Endothelial cell of umbilical vein (primary cell): ENCODE measurements around the gene DDX24. TPM values are rescaled to one million over a fixed set of nuclear protein-coding genes. Genes with fewer than 3 reads are reported as not detected.

Experiments used
- BruUV-seq: library from RNA; stranded (reverse); fragments of 400-500 nt; replicated peaks from 2 replicates; lab custom pipeline; 2021; lab: Mats Ljungman, UMichigan
- CTCF ChIA-PET: fragments of 300-600, 350-600 bp; sonication (Branson Sonifier 250); formaldehyde crosslinking; loops from one replicate; lab custom pipeline; 2021; ENCODE audit warnings: antibody characterized with exemption, inconsistent platforms; lab: Charles Lee
- POLR2A ChIA-PET: fragments of 300-600, 350-600 bp; sonication (Branson Sonifier 250); formaldehyde crosslinking; loops from one replicate; lab custom pipeline; 2021; ENCODE audit warnings: antibody characterized with exemption, inconsistent platforms; lab: Charles Lee
- DNase-seq: peaks from one replicate; pipeline ENCODE4 v3.0.0-alpha.2; 2011; ENCODE audit warnings: low read depth, low spot score
- FAIRE-seq: peaks from 2 replicates; lab custom pipeline; 2011; peaks lifted over from hg19 to GRCh38; lab: Jason Lieb, UNC
- H2AFZ ChIP-seq: 2 replicates; pipeline ENCODE4 v1.6.0; 2012; ENCODE audit warnings: low read depth, low read length, control low read depth, inconsistent platforms
- H3K27ac ChIP-seq: 2 replicates; pipeline ENCODE4 v1.5.1; 2011; ENCODE audit warnings: low read depth, mild to moderate bottlenecking, control low read depth, low read length, moderate library complexity; ENCODE audit not compliant: insufficient read depth
- H3K27me3 ChIP-seq, 2 experiments: 2 replicates each; pipeline versions ENCODE4 v1.6.0 to v1.6.1; 2011; ENCODE audit warnings: low read length in 2 of 2, mixed read lengths in 1 of 2; ENCODE audit not compliant: control insufficient read depth in 2 of 2, insufficient read depth in 2 of 2
- H3K36me3 ChIP-seq, 2 experiments: 2 replicates in 1 of 2; 3 replicates in 1 of 2; pipeline ENCODE4 v1.5.1; 2011; ENCODE audit warnings: low read length in 2 of 2, mild to moderate bottlenecking in 1 of 2, moderate library complexity in 1 of 2; ENCODE audit not compliant: control insufficient read depth in 2 of 2, insufficient read depth in 2 of 2; ENCODE audit errors: extremely low read depth in 1 of 2
- H3K4me1 ChIP-seq: 3 replicates; pipeline ENCODE4 v1.5.1; 2011; ENCODE audit warnings: mild to moderate bottlenecking, low read length; ENCODE audit not compliant: control insufficient read depth, insufficient read depth; ENCODE audit errors: extremely low read depth
- H3K4me2 ChIP-seq: 2 replicates; pipeline ENCODE4 v1.6.1; 2011; ENCODE audit warnings: low read length, control low read depth, mixed read lengths; ENCODE audit not compliant: insufficient read depth
- H3K4me3 ChIP-seq, 3 experiments: fragments of 200-600 bp in 1 of 3; sonication (generic), shearing (Covaris generic) in 1 of 3; replicated peaks in 1 of 3; 2 replicates each; pipeline ENCODE4 v1.5.1; 2011 to 2016; ENCODE audit warnings: control low read depth in 3 of 3, low read length in 3 of 3, mild to moderate bottlenecking in 2 of 3, inconsistent platforms in 1 of 3, low read depth in 1 of 3, moderate library complexity in 1 of 3; ENCODE audit not compliant: insufficient read depth in 1 of 3
- H3K79me2 ChIP-seq: 2 replicates; pipeline ENCODE4 v1.6.0; 2012; ENCODE audit warnings: low read length, inconsistent platforms; ENCODE audit not compliant: control insufficient read depth, insufficient read depth
- H3K9ac ChIP-seq: replicated peaks from 2 replicates; pipeline ENCODE3; 2011; ENCODE audit warnings: low read length, control low read depth; ENCODE audit not compliant: insufficient read depth; ENCODE audit errors: extremely low read depth
- H3K9me1 ChIP-seq: replicated peaks from 3 replicates; pipeline ENCODE4 v1.6.0; 2011; ENCODE audit warnings: mild to moderate bottlenecking, low read length; ENCODE audit not compliant: control insufficient read depth, insufficient read depth; ENCODE audit errors: extremely low read depth
- H3K9me3 ChIP-seq: replicated peaks from 2 replicates; pipeline ENCODE4 v1.5.1; 2012; ENCODE audit warnings: low read length, inconsistent platforms; ENCODE audit not compliant: control insufficient read depth, insufficient read depth
- H4K20me1 ChIP-seq: replicated peaks from 2 replicates; pipeline ENCODE3; 2011; ENCODE audit warnings: mild to moderate bottlenecking, low read length; ENCODE audit not compliant: control insufficient read depth, insufficient read depth; ENCODE audit errors: extremely low read depth
- EZH2 ChIP-seq: IDR thresholded peaks from 2 replicates; pipeline ENCODE4 v1.6.1; 2012; ENCODE audit warnings: borderline replicate concordance, low read depth, mild to moderate bottlenecking, moderate library complexity, low read length, inconsistent platforms; ENCODE audit not compliant: severe bottlenecking
- FOS ChIP-seq: IDR thresholded peaks from 2 replicates; pipeline ENCODE4 v1.6.1; 2011; ENCODE audit warnings: mild to moderate bottlenecking, low read length, moderate library complexity, borderline replicate concordance; ENCODE audit not compliant: insufficient read depth
- GATA2 ChIP-seq: IDR thresholded peaks from 2 replicates; pipeline ENCODE4 v1.7.0; 2011; ENCODE audit warnings: low read depth, mild to moderate bottlenecking, moderate library complexity, mixed read lengths, low read length; ENCODE audit not compliant: insufficient read length, insufficient read depth
- JUN ChIP-seq: IDR thresholded peaks from 2 replicates; pipeline ENCODE4 v1.6.1; 2011; ENCODE audit warnings: borderline replicate concordance, low read depth; ENCODE audit not compliant: insufficient read length, insufficient read depth
- MYC ChIP-seq: IDR thresholded peaks from one replicate; pipeline ENCODE4 v1.6.1; 2011; ENCODE audit warnings: mild to moderate bottlenecking, low read depth, low read length
- POLR2A ChIP-seq: IDR thresholded peaks from 2 replicates; pipeline ENCODE4 v1.6.1; 2012; ENCODE audit warnings: low read depth, mild to moderate bottlenecking, control low read depth, low read length
- POLR2AphosphoS5 ChIP-seq: IDR thresholded peaks from 2 replicates; pipeline ENCODE4 v1.6.1; 2012; ENCODE audit warnings: low read depth, mild to moderate bottlenecking, control low read depth, low read length, moderate library complexity; ENCODE audit not compliant: insufficient read depth
- dilution Hi-C: fragments of 300-500 bp; cut with MboI; formaldehyde crosslinking; loops from one replicate; pipeline ENCODE4 v1.15.0; 2019; ENCODE audit warnings: low sequenced_read_pairs; ENCODE audit not compliant: extremely low pct_ligation_motif_present
- intact Hi-C: fragments of 100-400 bp; cut with micrococcal nuclease; formaldehyde crosslinking; loops from one replicate; pipeline ENCODE4 v1.10.0; 2022
- polyA plus RNA-seq, 4 experiments: library from polyadenylated mRNA; depleted of rRNA in 3 of 4; stranded (reverse) in 3 of 4; unstranded in 1 of 4; fragments of >200 nt; gene quantifications; 2 replicates each; pipeline versions ENCODE4 v1.2.1 to v1.2.3, GENCODE V29; 2011 to 2012; ENCODE audit warnings: missing spikeins in 1 of 4
- total RNA-seq: library from RNA; stranded (reverse); gene quantifications from 2 replicates; pipeline ENCODE4 v1.2.3, GENCODE V29; 2021
- TF ChIP-seq, protein P1 (sequence below): IDR thresholded peaks from 2 replicates; pipeline ENCODE4 v1.6.1; 2011; ENCODE audit not compliant: insufficient read depth, insufficient read length
- TF ChIP-seq, protein P2 (sequence below), 2 donors: IDR thresholded peaks; 1 replicate in 1 of 2; 2 replicates in 1 of 2; pipeline ENCODE4 v1.5.1; 2011; ENCODE audit warnings: low read length in 2 of 2, mild to moderate bottlenecking in 2 of 2, moderate library complexity in 2 of 2, control low read depth in 1 of 2, inconsistent platforms in 1 of 2, low read depth in 1 of 2; ENCODE audit not compliant: insufficient read depth in 1 of 2; ENCODE audit errors: extremely low read depth in 1 of 2

The DDX24 gene
- total and polyA plus RNA-seq, 2 donors (not counting 3 experiments of a cell fraction or from before 2014, with no cell fraction given): 88.3 to 141 TPM

DNA sequence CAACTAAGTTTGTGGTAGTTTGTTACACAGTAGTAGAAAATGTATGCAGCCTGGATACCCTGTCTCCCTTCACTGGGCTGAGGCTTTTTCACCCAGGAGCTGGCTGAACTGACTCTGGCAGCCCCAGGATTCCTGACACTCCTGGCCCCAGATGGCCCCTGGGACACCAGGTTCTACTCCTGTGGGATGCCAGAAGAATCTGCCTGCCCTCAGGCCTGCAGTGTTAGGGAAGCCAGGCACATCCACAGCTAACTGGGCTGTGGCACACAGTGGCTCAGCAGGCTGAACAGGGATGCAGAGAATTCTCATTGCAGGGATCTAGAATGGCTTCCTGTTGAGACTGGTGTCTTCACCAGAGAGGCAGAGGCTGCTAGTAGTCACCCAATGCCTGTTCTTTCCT lies 38.1 kb upstream of the DDX24 start:
- Histone ChIP-seq H3K4me1 (peaks cover 4% of the 10 kb centered on the region), H3K79me2 (no peaks in the 10 kb centered on the region), H2AFZ (no peak overlapping the region), H3K4me3 (no peak overlapping the region), H3K4me2 (no peak overlapping the region), H3K9me3 (no peaks in the 10 kb centered on the region), H4K20me1 (no peaks in the 10 kb centered on the region), H3K9me1 (no peaks in the 10 kb centered on the region), H3K27me3 (no peaks in the 10 kb centered on the region), H3K27ac (no peak overlapping the region), H3K36me3 (no peaks in the 10 kb centered on the region), H3K9ac (no peak overlapping the region)
- no TSS peak for BruUV-seq
- intact Hi-C loops: loop anchor here (10.0 kb wide), 1 partner anchor 1064 kb away; no protein-coding TSS in a partner anchor
- POLR2A ChIA-PET: no interaction called here
- no peak for DNase-seq
- TF ChIP-seq GATA2 (no peak), POLR2A (no peak), FOS (no peak), MYC (no peak), JUN (no peak), EZH2 (no peak), POLR2AphosphoS5 (no peak)
- TF ChIP-seq, protein P1, sequence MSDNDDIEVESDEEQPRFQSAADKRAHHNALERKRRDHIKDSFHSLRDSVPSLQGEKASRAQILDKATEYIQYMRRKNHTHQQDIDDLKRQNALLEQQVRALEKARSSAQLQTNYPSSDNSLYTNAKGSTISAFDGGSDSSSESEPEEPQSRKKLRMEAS: no peak
- TF ChIP-seq, protein P2, sequence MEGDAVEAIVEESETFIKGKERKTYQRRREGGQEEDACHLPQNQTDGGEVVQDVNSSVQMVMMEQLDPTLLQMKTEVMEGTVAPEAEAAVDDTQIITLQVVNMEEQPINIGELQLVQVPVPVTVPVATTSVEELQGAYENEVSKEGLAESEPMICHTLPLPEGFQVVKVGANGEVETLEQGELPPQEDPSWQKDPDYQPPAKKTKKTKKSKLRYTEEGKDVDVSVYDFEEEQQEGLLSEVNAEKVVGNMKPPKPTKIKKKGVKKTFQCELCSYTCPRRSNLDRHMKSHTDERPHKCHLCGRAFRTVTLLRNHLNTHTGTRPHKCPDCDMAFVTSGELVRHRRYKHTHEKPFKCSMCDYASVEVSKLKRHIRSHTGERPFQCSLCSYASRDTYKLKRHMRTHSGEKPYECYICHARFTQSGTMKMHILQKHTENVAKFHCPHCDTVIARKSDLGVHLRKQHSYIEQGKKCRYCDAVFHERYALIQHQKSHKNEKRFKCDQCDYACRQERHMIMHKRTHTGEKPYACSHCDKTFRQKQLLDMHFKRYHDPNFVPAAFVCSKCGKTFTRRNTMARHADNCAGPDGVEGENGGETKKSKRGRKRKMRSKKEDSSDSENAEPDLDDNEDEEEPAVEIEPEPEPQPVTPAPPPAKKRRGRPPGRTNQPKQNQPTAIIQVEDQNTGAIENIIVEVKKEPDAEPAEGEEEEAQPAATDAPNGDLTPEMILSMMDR (IDR thresholded peaks at IDR 0.05; ENCODE audit: extremely low read depth in 1 of 2, insufficient read depth in 1 of 2, low read depth in 1 of 2, low read length in 2 of 2): no peak
- FAIRE-seq: no peak
- dilution Hi-C loops: no loop called here
- CTCF ChIA-PET: no interaction called here
